HCT116 (cell line): Measurements from ENCODE around the gene MAEA. TPM values are rescaled to one million over a fixed set of nuclear protein-coding genes. Genes with fewer than 3 reads are reported as not detected.

ENCODE experiments used
- ATAC-seq: fragments of 200-7000 bp; cut with Tn5 transposase; 2 replicates; pipeline ENCODE4 v1.9.1; 2020; ENCODE audit warnings: mild to moderate bottlenecking, moderate library complexity
- BruUV-seq: library from RNA; stranded (reverse); fragments of 400-500 nt; replicated peaks from 2 replicates; lab custom pipeline; 2021; lab: Mats Ljungman, UMichigan
- CTCF ChIA-PET: fragments of 300-600 bp; sonication (Branson Sonifier 250); formaldehyde crosslinking; loops from one replicate; lab custom pipeline; 2021; ENCODE audit warnings: antibody characterized with exemption; lab: Charles Lee
- POLR2A ChIA-PET: fragments of 300-600, 350-600 bp; sonication (Branson Sonifier 250); formaldehyde crosslinking; loops from one replicate; lab custom pipeline; 2021; ENCODE audit warnings: antibody characterized with exemption; lab: Charles Lee
- RAD21 ChIA-PET, 2 experiments: fragments of 300-600 bp; sonication (Branson Sonifier 250); formaldehyde crosslinking; loops; one replicate each; lab custom pipeline; 2023; ENCODE audit warnings: low total read pairs in 2 of 2; ENCODE audit not compliant: uncharacterized antibody in 2 of 2, unreplicated experiment in 2 of 2, low non-redundant PET in 1 of 2; lab: Charles Lee
- DNase-seq: peaks from one replicate; pipeline ENCODE4 v3.0.0-alpha.2; 2010; ENCODE audit warnings: low read depth, low spot score
- H2AFZ ChIP-seq: fragments of 200-600 bp; shearing (Covaris generic), sonication (generic); 2 replicates; pipeline ENCODE4 v1.6.1; 2017; ENCODE audit warnings: low read depth, mixed run types, mixed read lengths, antibody characterized with exemption, low read length; ENCODE audit not compliant: poor library complexity, severe bottlenecking
- H3K27ac ChIP-seq: 2 replicates; pipeline ENCODE4 v1.5.1; 2012; ENCODE audit warnings: low read depth, low read length
- H3K27me3 ChIP-seq: fragments of 200-600 bp; sonication (generic); 2 replicates; pipeline ENCODE4 v1.6.1; 2016; ENCODE audit warnings: mixed run types, low read length, mixed read lengths; ENCODE audit not compliant: insufficient read depth
- H3K36me3 ChIP-seq, 2 experiments: fragments of 200-500 bp in 1 of 2; fragments of 200-600 bp in 1 of 2; sonication (Bioruptor generic) in 1 of 2; sonication (generic) in 1 of 2; 2 replicates each; pipeline versions ENCODE4 v1.5.1 to v1.6.1; 2014 to 2016; ENCODE audit warnings: low read length in 2 of 2, inconsistent platforms in 1 of 2, mixed read lengths in 1 of 2, mixed run types in 1 of 2; ENCODE audit not compliant: insufficient read depth in 2 of 2, control insufficient read depth in 1 of 2
- H3K4me1 ChIP-seq, 2 experiments: fragments of 200-600 bp in 1 of 2; sonication (generic) in 1 of 2; 2 replicates each; pipeline versions ENCODE4 v1.5.1 to v1.6.1; 2012 to 2017; ENCODE audit warnings: low read length in 2 of 2, inconsistent platforms in 1 of 2, mild to moderate bottlenecking in 1 of 2, mixed read lengths in 1 of 2, mixed run types in 1 of 2, moderate library complexity in 1 of 2; ENCODE audit not compliant: insufficient read depth in 2 of 2, control insufficient read depth in 1 of 2
- H3K4me2 ChIP-seq: fragments of 200-600 bp; sonication (generic); 2 replicates; pipeline ENCODE4 v1.6.1; 2017; ENCODE audit warnings: mixed run types, low read length, mixed read lengths
- H3K4me3 ChIP-seq, 2 experiments: fragments of 200-600 bp in 1 of 2; sonication (generic) in 1 of 2; replicated peaks in 1 of 2; 2 replicates each; pipeline ENCODE4 v1.5.1; 2011 to 2016; ENCODE audit warnings: low read length in 2 of 2, control low read depth in 1 of 2, low read depth in 1 of 2, mild to moderate bottlenecking in 1 of 2, mixed read lengths in 1 of 2, mixed run types in 1 of 2
- H3K79me2 ChIP-seq: fragments of 200-600 bp; sonication (generic); 2 replicates; pipeline ENCODE4 v1.6.1; 2017; ENCODE audit warnings: mild to moderate bottlenecking, mixed run types, low read length, moderate library complexity, mixed read lengths; ENCODE audit not compliant: insufficient read depth
- H3K9ac ChIP-seq: fragments of 200-600 bp; sonication (generic); 2 replicates; pipeline ENCODE4 v1.6.1; 2016; ENCODE audit warnings: low read length, mixed read lengths
- H3K9me2 ChIP-seq: fragments of 200-600 bp; sonication (generic), shearing (Covaris generic); 2 replicates; pipeline ENCODE4 v1.6.1; 2017; ENCODE audit warnings: mixed run types, mild to moderate bottlenecking, moderate library complexity; ENCODE audit not compliant: insufficient read depth
- H3K9me3 ChIP-seq, 2 experiments: fragments of 200-500 bp in 1 of 2; fragments of 200-600 bp in 1 of 2; sonication (Bioruptor generic) in 1 of 2; sonication (generic) in 1 of 2; 2 replicates each; pipeline ENCODE4 v1.6.1; 2014 to 2017; ENCODE audit warnings: low read length in 2 of 2, mixed read lengths in 2 of 2, inconsistent platforms in 1 of 2, low read depth in 1 of 2, mild to moderate bottlenecking in 1 of 2, mixed run types in 1 of 2, moderate library complexity in 1 of 2; ENCODE audit not compliant: control insufficient read depth in 1 of 2, insufficient read depth in 1 of 2
- H4K20me1 ChIP-seq: fragments of 200-600 bp; sonication (generic), shearing (Covaris generic); 2 replicates; pipeline ENCODE4 v1.6.1; 2017; ENCODE audit warnings: mixed run types, mild to moderate bottlenecking, moderate library complexity; ENCODE audit not compliant: insufficient read depth
- EGR1 ChIP-seq: IDR thresholded peaks from 2 replicates; pipeline ENCODE4 v1.6.1; 2012; ENCODE audit warnings: low read depth
- EZH2phosphoT487 ChIP-seq: fragments of 200-600 bp; IDR thresholded peaks from 2 replicates; pipeline ENCODE4 v1.6.1; 2018; ENCODE audit warnings: antibody characterized with exemption, borderline replicate concordance
- FOSL1 ChIP-seq: IDR thresholded peaks from 2 replicates; pipeline ENCODE4 v1.6.1; 2012; ENCODE audit warnings: low read depth
- JUND ChIP-seq: IDR thresholded peaks from 2 replicates; pipeline ENCODE4 v1.6.1; 2012
- POLR2AphosphoS5 ChIP-seq: IDR thresholded peaks from 2 replicates; pipeline ENCODE4 v1.6.1; 2011; ENCODE audit warnings: mild to moderate bottlenecking, low read depth, low read length, moderate library complexity
- RAD21 ChIP-seq: IDR thresholded peaks from 2 replicates; pipeline ENCODE4 v1.6.1; 2012; ENCODE audit warnings: low read depth, mild to moderate bottlenecking
- TCF7L2 ChIP-seq: IDR thresholded peaks from 2 replicates; pipeline ENCODE4 v1.7.0; 2011; ENCODE audit warnings: borderline replicate concordance, inconsistent platforms; ENCODE audit not compliant: insufficient read depth, insufficient read length; ENCODE audit errors: extremely low read depth
- YY1 ChIP-seq: IDR thresholded peaks from 2 replicates; pipeline ENCODE4 v1.6.1; 2011; ENCODE audit warnings: low read length, low read depth, moderate library complexity, mild to moderate bottlenecking; ENCODE audit not compliant: insufficient replicate concordance; ENCODE audit errors: extremely low read depth
- ZFX ChIP-seq: fragments of 450-650 bp; IDR thresholded peaks from 2 replicates; pipeline ENCODE4 v1.6.1; 2017
- ZNF274 ChIP-seq: fragments of 200-500 bp; sonication (Bioruptor generic); IDR thresholded peaks from 2 replicates; pipeline ENCODE4 v1.6.1; 2014; ENCODE audit warnings: mild to moderate bottlenecking, low read depth, low read length, inconsistent platforms
- intact Hi-C: fragments of 100-400 bp; cut with micrococcal nuclease; formaldehyde crosslinking; loops from 2 replicates; pipeline ENCODE4 v1.10.0; 2022
- total RNA-seq: library from RNA; stranded (reverse); gene quantifications from one replicate; pipeline ENCODE4 v1.2.1, GENCODE V29; 2021; ENCODE audit not compliant: unreplicated experiment
- TF ChIP-seq, protein P1 (sequence below): IDR thresholded peaks from 2 replicates; pipeline ENCODE4 v1.6.1; 2011; ENCODE audit warnings: mild to moderate bottlenecking, low read length, moderate library complexity; ENCODE audit not compliant: insufficient replicate concordance; ENCODE audit errors: extremely low read depth
- TF ChIP-seq, protein P2 (sequence below): IDR thresholded peaks from 2 replicates; pipeline ENCODE4 v1.6.1; 2012; ENCODE audit warnings: low read depth
- TF ChIP-seq, protein P3 (sequence below): IDR thresholded peaks from 2 replicates; pipeline ENCODE4 v1.6.1; 2012
- TF ChIP-seq, protein P4 (sequence below): IDR thresholded peaks from 2 replicates; pipeline ENCODE4 v1.6.1; 2012

MAEA gene
- total RNA-seq, 1 experiment from 2014 or later, result 88.3 TPM

DNA sequence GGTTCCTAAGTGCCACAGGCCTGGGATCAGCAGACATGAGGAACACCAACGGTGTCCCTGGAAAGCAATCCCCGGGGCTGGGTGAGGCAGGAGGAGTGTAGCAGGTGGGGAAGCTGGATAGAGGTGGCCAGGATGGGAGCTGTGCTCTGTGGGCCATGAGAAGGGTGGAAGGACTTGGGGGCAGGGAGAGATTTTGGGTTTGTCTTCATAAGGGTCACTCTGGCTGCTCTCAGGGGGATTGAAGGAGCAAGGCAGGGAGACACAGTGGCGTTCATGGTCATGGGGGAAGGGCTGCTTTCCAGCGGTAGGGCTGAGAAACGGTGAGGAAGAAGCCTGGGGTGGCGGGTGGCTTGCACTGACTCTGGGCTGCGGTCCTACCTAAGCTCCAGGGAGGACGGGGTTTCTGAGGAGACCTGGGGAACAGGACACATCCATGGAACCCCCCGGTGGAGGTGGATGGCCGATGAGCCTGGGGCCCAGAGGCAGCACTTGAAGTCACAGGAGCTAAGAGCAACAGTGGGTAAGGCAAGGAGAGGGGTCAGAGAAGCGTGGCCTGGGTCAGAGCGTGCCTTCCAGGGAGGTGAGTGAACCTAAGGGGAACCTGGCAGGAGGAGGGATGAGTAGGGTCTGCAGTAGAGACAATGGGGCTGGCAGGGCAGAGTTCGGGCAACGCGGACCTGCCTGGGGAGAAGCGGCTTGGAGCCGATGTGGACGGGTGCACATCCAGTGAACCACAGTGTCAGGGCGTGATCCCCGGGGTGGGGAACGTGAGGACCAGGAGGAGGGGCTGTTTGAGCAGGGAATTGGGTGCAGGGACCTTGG lies 28.4 kb upstream of the MAEA start (continued):
- TF ChIP-seq, protein P1, sequence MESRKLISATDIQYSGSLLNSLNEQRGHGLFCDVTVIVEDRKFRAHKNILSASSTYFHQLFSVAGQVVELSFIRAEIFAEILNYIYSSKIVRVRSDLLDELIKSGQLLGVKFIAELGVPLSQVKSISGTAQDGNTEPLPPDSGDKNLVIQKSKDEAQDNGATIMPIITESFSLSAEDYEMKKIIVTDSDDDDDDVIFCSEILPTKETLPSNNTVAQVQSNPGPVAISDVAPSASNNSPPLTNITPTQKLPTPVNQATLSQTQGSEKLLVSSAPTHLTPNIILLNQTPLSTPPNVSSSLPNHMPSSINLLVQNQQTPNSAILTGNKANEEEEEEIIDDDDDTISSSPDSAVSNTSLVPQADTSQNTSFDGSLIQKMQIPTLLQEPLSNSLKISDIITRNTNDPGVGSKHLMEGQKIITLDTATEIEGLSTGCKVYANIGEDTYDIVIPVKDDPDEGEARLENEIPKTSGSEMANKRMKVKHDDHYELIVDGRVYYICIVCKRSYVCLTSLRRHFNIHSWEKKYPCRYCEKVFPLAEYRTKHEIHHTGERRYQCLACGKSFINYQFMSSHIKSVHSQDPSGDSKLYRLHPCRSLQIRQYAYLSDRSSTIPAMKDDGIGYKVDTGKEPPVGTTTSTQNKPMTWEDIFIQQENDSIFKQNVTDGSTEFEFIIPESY, result no peak
- no peak for TF ChIP-seq JUND
- TF ChIP-seq TCF7L2, result no peak

DNA sequence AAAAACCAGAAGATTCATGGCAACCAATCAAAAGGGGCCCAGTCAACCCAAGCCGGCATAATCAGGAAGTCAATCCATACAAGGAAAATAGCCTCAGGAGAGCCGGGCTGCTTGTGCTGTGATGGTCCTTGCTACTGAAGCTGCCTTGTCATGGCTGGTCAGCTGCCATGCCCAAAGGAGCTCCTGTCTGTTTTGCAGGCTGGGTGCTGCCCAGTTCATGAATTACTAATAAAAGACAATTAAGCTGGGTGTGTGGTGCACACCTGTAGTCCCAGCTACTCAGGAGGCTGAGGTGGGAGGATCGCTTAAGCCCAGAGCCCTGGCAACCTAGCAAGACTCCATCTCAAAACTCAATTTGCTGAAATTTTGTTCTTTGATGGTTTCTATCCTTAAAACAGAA lies 24.7 kb upstream of the MAEA start:
- Histone ChIP-seq H4K20me1 (no peaks in the 10 kb centered on the region), H3K36me3 (no peaks in the 10 kb centered on the region; a peak in 1 of 4 replicates), H3K4me3 (no peak overlapping the region), H3K4me2 (no peak overlapping the region), H3K9me2 (no peaks in the 10 kb centered on the region), H3K9ac (no peak overlapping the region), H3K27me3 (no peaks in the 10 kb centered on the region), H3K9me3 (peaks cover 0 to 5% of the 10 kb centered on the region in 2 experiments; a peak in 1 of 4 replicates), H3K4me1 (no peaks in the 10 kb centered on the region), H3K79me2 (no peaks in the 10 kb centered on the region), H3K27ac (no peak overlapping the region), H2AFZ (no peak overlapping the region)
- intact Hi-C loops, result no loop called here
- ChIA-PET POLR2A (no interaction called here), CTCF (no interaction called here), RAD21 (no interaction called here)
- ATAC-seq (no peak), DNase-seq (no peak)
- BruUV-seq, result no TSS peak
- TF ChIP-seq, protein P2, sequence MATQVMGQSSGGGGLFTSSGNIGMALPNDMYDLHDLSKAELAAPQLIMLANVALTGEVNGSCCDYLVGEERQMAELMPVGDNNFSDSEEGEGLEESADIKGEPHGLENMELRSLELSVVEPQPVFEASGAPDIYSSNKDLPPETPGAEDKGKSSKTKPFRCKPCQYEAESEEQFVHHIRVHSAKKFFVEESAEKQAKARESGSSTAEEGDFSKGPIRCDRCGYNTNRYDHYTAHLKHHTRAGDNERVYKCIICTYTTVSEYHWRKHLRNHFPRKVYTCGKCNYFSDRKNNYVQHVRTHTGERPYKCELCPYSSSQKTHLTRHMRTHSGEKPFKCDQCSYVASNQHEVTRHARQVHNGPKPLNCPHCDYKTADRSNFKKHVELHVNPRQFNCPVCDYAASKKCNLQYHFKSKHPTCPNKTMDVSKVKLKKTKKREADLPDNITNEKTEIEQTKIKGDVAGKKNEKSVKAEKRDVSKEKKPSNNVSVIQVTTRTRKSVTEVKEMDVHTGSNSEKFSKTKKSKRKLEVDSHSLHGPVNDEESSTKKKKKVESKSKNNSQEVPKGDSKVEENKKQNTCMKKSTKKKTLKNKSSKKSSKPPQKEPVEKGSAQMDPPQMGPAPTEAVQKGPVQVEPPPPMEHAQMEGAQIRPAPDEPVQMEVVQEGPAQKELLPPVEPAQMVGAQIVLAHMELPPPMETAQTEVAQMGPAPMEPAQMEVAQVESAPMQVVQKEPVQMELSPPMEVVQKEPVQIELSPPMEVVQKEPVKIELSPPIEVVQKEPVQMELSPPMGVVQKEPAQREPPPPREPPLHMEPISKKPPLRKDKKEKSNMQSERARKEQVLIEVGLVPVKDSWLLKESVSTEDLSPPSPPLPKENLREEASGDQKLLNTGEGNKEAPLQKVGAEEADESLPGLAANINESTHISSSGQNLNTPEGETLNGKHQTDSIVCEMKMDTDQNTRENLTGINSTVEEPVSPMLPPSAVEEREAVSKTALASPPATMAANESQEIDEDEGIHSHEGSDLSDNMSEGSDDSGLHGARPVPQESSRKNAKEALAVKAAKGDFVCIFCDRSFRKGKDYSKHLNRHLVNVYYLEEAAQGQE, result no peak
- TF ChIP-seq YY1 (no peak), ZNF274 (no peak), EGR1 (no peak), FOSL1 (no peak), EZH2phosphoT487 (no peak), ZFX (no peak), TCF7L2 (no peak), JUND (no peak), POLR2AphosphoS5 (no peak), RAD21 (no peak)
- TF ChIP-seq, protein P3, sequence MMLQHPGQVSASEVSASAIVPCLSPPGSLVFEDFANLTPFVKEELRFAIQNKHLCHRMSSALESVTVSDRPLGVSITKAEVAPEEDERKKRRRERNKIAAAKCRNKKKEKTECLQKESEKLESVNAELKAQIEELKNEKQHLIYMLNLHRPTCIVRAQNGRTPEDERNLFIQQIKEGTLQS, result no peak
- TF ChIP-seq, protein P1, result no peak
- TF ChIP-seq, protein P4, sequence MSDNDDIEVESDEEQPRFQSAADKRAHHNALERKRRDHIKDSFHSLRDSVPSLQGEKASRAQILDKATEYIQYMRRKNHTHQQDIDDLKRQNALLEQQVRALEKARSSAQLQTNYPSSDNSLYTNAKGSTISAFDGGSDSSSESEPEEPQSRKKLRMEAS, result no peak
